Measurements from ENCODE around the gene RMI1.
"Not testable (repeated sequence)": the region's sequence is repeated elsewhere in the genome, so short reads cannot be mapped to it uniquely, and the experiment has no call there.

DNA sequence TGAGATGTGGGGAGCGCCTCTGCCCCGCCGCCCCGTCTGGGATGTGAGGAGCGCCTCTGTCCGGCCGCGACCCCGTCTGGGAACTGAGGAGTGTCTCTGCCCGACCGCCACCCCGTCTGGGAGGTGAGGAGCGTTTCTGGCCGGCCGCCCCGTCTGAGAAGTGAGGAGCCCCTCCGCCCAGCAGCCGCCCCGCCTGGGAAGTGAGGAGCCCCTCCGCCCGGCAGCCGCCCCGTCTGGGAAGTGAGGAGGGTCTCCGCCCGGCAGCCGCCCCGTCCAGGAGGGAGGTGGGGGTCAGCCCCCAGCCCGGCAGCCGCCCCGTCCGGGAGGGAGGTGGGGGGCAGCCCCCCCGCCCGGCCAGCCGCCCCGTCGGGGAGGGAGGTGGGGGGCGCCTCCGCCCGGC, 32.5 kb upstream of the RMI1 start:
- TF ChIP-seq, protein P1, sequence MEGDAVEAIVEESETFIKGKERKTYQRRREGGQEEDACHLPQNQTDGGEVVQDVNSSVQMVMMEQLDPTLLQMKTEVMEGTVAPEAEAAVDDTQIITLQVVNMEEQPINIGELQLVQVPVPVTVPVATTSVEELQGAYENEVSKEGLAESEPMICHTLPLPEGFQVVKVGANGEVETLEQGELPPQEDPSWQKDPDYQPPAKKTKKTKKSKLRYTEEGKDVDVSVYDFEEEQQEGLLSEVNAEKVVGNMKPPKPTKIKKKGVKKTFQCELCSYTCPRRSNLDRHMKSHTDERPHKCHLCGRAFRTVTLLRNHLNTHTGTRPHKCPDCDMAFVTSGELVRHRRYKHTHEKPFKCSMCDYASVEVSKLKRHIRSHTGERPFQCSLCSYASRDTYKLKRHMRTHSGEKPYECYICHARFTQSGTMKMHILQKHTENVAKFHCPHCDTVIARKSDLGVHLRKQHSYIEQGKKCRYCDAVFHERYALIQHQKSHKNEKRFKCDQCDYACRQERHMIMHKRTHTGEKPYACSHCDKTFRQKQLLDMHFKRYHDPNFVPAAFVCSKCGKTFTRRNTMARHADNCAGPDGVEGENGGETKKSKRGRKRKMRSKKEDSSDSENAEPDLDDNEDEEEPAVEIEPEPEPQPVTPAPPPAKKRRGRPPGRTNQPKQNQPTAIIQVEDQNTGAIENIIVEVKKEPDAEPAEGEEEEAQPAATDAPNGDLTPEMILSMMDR (IDR thresholded peaks at IDR 0.05) = not testable (repeated sequence)
- TF ChIP-seq POLR2A (IDR thresholded peaks at IDR 0.05) = not testable (repeated sequence)

Measured in uterus (tissue), 2 donors.